K562 treated with DMSO at 1 percent for 24 hours (cell line): ENCODE measurements around the gene PDE10A. TPM values are rescaled to one million over a fixed set of nuclear protein-coding genes. Genes with fewer than 3 reads are reported as not detected.

ENCODE experiments used
- total RNA-seq: library from RNA; unstranded; fragments of 300-600 nt; gene quantifications from 2 replicates; pipeline ENCODE4 v1.2.3, GENCODE V29; 2022; ENCODE audit warnings: low read depth; ENCODE audit not compliant: insufficient read depth

Gene PDE10A
- total RNA-seq, result not detected in 2 replicates

DNA sequence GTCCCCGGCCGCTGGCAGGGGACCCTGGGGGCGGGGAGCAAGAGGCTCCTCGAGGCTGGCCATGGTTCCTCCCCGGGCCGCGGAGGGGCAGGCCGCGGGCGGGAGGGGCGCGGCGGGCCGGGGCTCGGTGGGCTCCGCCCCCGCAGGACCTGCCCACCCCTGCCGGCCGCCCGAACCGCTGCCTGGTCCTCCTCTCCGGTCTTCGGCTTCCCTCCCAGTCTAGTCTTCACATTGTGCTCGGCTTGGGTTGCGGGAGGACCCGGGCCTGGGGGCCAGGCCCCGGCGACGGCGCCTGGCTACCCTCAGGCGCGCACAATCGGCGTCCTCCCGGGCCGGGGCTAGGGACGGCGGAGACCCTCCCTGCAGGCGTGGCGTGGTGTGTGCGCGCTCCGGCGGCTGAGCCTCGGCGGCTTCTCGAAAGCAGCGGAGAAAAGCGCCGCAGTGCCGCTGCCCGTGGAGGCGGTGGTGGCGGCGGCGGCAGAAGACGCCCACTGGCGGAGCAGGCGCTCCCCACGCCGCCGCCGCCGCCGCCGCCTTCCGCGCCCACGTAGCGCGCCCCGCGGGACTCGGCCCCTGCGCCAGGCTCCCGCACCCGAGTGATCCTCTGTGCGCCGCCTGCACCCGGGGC is at the start of gene PDE10A:
Gene PDE10A (minus strand): TSS at position 493 of the 628 bp plus-strand sequence. CDS start 430 bp downstream, at position 63.

DNA sequence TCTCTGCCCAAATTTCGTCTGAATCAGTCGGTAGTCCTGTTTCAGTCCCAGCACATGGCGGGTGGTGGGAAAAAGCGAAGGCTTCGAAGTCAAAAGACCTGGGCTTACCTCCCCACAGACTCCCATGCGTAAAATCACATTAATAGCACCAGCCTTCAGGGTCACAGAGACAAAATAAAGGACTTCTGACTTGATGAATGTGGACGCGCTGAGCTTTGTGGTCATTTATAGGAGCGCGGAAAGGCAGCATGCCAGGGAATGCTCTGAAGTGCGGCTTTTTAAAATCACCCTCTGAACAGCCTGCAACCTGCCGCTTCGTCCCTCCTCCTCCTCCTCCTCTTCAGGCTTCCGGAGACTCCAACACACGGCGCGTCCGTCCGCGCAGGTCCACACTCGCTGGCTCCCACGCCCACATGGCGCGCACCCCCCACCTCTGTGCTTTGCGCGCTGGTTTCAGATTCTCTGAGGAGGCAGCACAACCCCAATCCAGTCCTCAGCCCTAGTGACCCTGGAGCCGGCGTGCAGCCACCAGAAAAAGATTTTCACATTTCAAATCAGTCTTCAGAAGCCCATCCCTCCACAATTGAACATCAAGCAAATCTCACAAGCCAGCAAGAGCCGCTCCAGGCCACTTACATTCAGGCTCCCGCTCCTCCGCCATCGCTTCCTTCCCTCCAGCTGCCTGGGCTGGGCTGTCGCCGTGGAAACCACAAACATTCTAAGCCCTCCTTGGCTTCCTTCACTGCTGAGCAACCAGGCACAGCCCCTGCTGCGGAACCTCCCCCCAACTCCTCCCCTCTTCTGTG is 353.9 kb downstream of the PDE10A start, which contains the start of gene C6orf118:
Gene C6orf118 (minus strand): TSS at position 680 of the 806 bp plus-strand sequence. CDS start 19 bp downstream, at position 661.

